Fibroblast of peridontal ligament (primary cell): Measurements from ENCODE around the gene PTPRN2.

ENCODE experiments used
- DNase-seq: peaks from one replicate; pipeline ENCODE4 v3.0.0-alpha.2; 2010; ENCODE audit errors: extremely low read depth

PTPRN2 gene

GRCh38 chr7:157817944-157818700 is 769.5 kb downstream of the PTPRN2 start:
- DNase-seq, result no peak

DNA sequence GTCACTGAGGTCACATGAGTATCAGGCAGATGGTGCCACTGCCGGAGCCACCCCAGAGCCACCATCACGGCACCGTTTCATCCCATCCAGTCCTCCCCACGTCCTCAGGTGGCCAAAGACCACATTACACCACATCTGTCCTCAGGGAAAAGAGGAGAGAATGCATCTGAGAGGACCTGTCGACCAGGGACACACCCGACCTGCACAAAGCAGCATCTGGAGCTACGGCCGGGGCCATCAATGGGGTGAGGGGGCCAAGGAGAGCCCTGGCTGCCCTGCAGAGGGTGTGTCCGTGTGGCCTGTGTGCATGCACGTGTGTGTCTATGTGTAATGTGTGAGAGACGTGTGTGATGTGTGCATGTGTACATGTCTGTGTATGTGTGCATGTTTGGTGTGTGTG is 770.2 kb downstream of the PTPRN2 start:
- DNase-seq, result no peak

DNA sequence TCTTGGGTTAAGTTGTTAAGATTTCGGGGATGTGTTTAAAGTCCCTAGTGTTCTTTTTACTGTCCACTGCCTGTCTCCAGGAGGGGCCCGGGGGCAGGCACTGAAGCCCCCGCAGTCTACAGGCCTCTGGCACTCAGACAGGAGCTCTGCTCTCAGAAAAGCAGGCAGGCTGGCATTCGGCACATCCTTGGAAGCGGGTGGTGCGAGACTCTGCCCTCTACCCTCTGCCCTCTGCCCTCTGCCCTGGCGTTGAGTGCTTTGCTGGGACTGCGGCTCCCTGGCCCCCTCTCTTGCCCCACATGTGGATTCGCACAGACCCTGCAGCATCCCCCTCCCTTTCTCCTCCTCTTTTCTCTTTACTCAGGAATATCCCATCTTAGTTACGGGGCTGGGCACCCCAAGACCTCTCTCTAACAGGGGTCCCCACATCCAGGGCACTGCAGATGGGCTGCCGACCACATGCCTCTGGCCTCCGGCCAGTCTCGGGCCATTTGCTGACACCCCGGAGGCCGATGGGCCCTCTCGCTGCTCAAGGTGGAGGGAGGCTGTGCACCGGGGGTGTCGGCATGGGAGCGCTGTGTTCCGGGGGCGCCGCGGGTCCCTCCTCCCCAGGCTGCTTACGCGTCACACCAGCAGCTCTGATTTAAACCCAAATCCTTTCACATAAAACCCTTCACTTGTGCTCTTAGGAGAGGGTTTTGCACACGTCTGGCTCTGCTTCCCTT is 770.9 kb downstream of the PTPRN2 start:
- no peak for DNase-seq

DNA sequence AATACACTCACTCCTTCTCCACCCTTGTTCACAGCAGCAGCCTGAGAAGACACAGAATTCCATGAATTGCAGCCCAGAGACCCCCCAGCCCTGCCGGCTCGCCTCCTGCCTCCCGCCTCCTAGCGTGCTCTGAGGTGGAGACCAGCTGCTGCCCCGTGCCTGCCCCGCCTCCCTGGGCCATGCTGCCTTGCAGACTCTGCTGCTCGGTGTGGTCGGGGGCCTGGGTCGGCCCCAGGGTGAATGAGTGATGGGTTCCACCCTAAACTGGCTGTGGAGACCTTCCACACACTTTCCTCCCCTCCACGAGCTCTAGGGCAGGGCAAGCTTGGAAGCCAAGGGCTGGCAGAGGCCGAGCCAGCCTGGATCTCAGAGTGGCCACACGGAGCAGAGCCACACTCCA is 771.5 kb downstream of the PTPRN2 start:
- DNase-seq, result no peak

GRCh38 chr7:157815706-157816022 is 772.0 kb downstream of the PTPRN2 start:
- no peak for DNase-seq

DNA sequence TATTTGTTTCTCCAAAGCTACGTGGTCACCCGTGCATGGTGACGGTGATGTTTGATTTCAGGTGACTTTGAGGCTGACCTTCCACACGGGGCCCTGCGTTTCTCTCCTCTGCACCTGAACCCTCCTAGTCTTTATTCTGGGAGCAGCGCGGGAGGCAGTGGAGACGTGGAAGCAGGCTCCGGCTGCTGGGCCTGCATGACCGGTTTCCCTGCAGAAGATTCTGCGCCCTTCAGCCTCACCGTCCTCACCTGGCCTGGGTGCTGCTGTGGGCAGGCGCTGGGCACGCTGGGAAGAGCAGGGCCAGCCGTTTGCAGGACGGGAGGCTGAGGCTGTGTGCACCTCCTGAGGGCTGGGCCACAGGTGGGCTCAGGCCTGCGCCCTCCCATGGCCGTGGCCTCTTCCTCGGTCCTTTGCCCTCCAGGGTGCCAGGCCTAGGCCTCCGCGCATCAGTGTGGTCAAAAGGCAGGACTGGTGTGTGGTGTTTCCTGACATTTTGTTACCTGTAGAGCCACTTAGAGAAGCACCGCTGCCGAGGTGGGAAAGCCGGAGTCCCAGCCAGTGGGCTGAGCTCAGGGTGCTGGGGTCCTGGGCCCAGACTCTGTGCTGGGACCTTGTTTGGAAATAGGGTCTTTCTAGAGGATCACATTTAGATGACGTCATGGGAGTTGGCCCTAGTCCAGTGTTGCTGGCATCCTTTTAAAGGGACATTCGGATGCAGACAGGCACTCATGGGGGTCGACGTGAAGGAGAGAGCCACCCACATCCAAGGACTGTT is 772.5 kb downstream of the PTPRN2 start:
- DNase-seq, result no peak

DNA sequence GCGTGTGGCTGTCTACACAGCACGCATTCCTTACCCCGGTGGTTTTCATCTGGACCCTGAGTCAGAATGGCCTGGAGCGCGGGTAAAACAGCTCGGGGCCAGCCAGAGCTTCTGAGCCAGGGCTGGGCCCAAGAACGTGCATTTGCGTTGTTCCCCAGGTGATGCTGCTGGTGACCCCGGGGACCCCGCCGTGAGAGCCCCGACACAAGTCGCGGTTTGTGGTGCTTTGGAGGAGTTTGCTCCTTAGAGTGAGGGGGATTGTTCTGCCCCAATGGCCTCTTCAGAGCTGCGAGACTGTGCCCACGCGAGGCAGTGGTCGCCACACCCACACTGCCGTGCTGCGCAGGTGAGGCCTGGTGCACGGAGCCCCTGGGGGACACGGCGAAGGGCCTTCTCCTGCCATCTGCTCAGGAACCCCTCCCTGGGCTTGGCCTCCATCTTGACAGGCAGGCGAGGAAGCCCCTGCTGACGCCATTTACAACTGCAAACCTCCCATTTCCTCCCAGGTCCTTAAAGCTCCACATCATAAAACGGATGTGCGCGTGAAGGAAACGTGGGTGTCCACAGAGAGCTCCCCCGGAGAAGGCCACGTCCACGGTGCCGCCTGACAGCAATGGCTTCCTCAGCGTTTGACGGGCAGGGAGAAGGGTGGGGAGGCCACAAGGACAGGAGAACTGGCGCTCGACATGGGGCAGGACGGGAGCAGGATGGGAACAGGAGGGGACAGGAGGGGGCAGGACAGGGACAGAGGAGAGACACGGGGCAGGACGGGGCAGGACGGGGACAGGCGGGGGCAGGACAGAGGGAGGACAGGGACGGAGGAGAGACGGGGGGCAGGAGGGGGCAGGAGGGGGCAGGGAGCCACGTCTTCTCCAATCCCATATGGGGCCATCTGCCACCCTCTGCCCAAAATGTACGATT is 773.6 kb downstream of the PTPRN2 start:
- no peak for DNase-seq

DNA sequence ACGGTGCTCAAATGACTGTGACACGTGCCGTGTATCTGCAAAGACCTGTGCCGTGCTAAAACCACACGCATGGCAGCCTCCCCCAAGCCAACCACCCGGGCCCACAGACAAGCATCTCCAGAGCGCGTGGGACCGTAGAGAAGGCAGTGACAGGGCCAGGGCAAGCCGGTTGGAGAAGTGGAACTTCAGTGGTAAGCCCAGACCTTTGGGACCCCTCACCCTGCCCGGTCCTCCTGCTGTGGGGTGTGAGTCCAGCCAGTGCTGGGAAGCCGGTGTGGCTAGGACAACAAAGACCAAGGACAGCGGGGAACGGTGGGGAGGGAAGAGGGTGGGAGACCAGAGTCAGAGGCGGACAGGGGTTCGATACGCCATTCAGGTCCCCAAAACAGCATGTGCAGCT is 774.6 kb downstream of the PTPRN2 start:
- no peak for DNase-seq

GRCh38 chr7:157811946-157812345 is 775.7 kb downstream of the PTPRN2 start:
- DNase-seq, result no peak

DNA sequence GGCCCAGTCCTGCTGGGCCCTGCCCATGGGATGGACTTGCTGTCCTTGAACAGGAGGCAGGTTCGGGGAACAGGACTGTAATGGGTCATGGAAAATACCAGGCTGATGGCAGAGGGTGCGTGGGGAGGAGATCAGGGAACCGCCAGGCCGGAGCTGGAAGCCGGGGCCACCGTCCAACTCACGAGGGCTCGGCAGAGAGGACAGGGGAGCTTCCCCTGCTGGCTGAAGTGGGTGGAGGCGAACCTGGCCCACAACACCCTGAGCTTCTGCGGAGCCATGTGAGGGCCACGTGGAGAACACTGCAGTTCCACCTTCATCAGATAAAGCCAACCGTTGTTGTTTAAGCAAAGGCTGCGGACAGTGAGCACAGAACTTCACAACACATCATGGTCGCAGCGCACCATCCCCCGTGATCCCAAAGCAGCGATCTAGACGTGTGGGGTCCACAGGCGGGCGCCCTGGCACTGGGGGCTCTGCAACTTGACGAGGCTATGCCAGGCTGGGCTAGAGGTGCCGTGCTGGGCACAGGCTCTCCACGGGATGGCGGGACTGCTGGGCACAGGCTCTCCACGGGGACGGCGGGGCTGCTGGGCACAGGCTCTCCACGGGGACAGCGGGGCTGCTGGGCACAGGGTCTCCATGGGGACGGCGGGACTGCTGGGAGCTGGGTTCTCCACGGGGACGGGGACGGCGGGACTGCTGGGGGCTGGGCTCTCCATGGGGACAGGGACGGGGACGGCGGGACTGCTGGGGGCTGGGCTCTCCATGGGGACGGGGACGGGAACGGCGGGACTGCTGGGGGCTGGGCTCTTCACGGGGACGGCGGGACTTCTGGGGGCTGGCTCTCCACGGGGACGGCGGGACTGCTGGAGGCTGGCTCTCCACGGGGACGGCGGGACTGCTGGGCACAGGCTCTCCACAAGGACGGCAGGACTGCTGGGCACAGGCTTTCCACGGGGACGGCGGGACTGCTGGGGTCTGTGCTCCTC is 777.5 kb downstream of the PTPRN2 start:
- DNase-seq, result no peak

DNA sequence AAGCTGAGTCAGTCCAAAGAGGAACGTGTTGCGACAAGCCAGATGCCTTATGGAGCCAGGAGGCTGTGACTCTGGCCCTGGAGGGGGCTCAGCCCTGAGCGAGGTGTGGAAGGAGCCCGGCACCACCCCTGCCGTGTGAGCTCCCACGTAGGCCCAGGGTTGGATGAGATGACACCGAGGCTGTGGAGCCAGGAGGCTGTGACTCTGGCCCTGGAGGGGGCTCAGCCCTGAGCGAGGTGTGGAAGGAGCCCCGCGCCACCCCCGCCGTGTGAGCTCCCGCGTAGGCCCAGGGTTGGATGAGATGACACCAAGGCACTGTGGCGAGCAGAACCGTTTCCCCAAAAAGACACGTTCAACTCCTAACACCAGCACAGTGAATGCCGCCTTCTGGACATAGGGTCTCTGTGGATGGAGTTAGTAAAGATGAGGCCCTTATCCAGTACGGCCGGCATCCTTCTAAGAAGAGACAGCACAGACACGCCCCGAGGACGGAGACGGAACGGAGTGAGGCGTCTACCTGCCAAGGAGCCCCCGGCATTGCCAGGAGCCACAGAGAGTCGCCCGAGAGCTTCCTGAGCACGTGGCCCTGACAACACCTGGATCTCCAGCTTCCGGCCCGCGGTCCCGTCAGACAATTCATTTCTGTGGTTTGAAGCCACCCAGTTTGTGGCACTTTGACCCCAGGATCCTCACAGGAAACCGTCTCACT is 778.3 kb downstream of the PTPRN2 start:
- no peak for DNase-seq

DNA sequence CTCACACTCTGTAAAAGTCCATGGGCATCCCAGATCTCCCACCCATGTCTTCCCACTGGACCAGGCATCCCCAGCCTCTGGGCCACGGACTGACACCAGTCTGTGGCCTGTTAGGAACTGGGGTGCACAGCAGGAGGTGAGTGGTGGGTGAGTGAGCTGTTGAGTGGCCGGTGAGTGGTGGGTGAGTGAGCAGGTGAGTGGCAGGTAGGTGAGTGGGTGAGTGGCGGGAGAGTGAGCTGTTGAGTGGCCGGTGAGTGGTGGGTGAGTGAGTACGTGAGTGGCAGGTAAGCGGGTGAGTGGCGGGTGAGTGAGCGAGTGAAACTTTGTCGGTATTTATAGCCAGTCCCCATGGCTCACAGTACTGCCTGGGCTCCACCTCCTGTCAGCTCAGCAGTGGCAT is 779.6 kb downstream of the PTPRN2 start:
- no peak for DNase-seq

DNA sequence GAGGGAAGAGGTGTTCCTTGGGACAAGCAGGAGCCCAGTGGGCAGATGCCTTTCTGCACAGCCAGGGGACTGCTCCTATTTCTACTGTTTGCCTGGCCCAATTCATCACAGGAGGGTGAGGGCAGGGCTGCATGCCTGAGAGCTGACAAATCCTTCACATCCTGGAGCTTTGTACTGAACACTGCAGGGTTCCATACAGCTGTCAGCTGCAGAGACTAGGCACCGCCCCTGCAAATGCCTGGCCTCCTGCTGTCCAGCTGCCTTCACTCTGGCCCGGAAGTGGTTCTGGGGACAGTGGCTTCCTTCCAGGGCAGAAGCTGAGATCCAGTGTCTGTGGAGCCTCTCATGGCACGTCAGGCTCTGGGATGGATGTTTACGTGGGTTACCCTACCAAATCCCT is 780.1 kb downstream of the PTPRN2 start:
- DNase-seq, result no peak

- DNase-seq, result no peak
These were observed 780.9 kb downstream of the PTPRN2 start for GRCh38 chr7:157806711-157807110.

DNA sequence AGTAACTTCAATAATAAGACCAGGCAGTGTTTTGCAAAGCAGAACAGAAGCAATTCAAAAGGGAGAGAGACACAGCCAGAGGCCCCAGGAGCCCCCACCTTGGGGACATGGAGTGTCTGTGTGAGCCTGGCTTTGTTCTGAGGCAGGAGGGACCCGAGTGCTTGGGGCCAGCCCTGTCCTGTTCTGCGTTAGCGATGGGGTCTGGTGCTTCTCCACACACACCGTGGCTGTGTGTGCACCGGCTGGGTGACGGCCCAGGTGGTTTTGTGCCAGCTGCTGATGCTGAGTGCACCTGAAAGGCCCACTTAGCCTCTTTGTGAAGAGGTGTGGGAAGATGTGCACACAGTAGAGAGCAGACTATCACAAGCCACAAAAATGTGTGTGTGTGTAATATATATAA is 781.9 kb downstream of the PTPRN2 start:
- no peak for DNase-seq

DNA sequence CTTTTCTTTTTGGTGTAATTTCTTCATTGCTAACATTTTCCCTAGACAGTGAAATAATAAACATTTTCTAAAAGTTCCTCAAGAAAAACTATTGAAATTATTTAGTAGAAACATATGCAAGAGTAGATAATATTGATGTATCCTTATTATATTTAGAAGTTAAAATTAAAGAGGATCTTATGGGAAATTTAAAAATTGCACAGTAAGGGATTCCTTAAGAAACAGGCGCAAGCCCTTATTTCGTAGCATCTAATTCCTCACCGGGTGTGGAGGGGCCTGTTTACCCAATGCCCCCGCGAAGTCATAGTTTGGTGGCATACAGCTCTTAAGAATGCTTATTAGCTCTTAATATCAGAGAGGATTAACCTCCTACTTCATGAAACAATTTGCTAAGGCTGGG is 783.7 kb downstream of the PTPRN2 start:
- no peak for DNase-seq

DNA sequence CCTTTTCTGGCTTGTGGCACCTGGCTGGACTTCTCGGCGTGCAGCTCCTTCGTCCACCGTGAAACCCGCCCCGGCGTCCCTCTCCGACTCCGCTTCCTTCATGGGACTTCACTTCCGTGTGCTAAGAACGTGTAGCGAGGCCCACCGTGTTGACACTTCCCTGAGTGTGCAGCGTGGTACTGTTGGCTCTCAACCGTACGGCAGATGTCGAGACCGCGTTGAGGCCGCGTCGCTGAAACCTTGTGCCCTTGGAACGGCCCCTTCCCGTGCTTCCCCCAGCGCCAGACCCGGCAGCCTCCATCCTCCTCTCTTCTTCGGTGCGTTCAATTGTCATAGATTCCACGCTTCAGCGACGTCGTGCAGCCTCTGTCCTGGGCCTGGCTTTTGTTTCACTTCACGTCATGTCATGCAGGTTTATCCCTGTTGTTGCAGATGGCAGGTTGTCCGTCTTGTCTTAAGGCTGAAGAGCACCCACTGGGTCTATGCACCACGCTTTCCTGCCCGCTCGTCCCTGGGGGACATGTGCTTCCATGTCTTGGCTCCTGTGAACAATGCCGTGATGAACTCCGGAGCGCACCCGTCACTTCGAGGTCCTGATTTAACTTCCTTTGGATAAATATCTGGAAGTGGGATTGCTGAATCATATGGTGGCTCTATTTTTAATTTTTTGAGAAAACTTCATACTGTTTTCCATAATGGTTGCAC is 785.5 kb downstream of the PTPRN2 start:
- DNase-seq, result no peak

GRCh38 chr7:157801113-157801512 is 786.5 kb downstream of the PTPRN2 start:
- no peak for DNase-seq

DNA sequence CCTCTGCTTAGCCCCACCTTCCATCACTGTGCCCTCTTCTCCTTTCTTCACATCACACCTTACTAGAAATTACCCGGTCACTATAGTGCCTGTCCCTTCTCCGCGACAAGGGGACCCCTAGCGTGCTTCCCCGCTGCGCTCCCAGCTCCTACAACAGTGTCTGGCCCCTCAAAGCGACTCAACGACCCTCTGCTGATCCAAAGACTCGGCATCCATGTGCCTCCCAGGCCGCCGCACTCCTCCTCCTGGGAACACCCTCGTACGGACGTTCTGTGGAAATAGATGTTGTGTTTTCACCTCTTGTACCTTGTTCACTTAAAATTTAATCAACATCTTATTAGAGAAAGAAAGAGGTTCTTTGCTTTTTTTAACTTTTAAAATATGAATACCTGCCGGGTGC is 787.3 kb downstream of the PTPRN2 start:
- DNase-seq, result no peak
